ENCODE measurements around the gene OCRL.
A peak's percentile ranks its signal among the peaks of the same experiment; 100 is the strongest.

The OCRL gene

GRCh38 chrX:129632443-129632842 is 92.4 kb downstream of the OCRL start:
- FAIRE-seq: no peak
- no peak for DNase-seq (ENCODE audit: low spot score)

- DNase-seq (ENCODE audit: low spot score): no peak
- no peak for FAIRE-seq
These were observed 94.5 kb downstream of the OCRL start for GRCh38 chrX:129634541-129634940.

GRCh38 chrX:129636175-129636681 is 96.2 kb downstream of the OCRL start:
- DNase-seq (ENCODE audit: low spot score) (no peak), FAIRE-seq (no peak)

GRCh38 chrX:129637217-129638109 is 97.4 kb downstream of the OCRL start:
- DNase-seq (ENCODE audit: low spot score) (peak; percentile 18), FAIRE-seq (no peak)

- FAIRE-seq: no peak
- no peak for DNase-seq (ENCODE audit: low spot score)
These were observed 98.9 kb downstream of the OCRL start for GRCh38 chrX:129638917-129639316.

- FAIRE-seq: no peak
- DNase-seq (ENCODE audit: low spot score): no peak
These were observed 100.7 kb downstream of the OCRL start for GRCh38 chrX:129640737-129641136.

GRCh38 chrX:129641469-129641868 is 101.4 kb downstream of the OCRL start:
- DNase-seq (ENCODE audit: low spot score) (no peak), FAIRE-seq (no peak)

GRCh38 chrX:129641941-129642340 is 101.9 kb downstream of the OCRL start:
- FAIRE-seq (no peak), DNase-seq (ENCODE audit: low spot score) (peak; percentile 16)

All from RCC 7860 (cell line).